Posterior vena cava (tissue), 2 donors: Measurements from ENCODE around the gene PPP2R5C. TPM values are rescaled to one million over a fixed set of nuclear protein-coding genes. Genes with fewer than 3 reads are reported as not detected.

ENCODE experiments used
- DNase-seq: peaks from one replicate; pipeline ENCODE4 v3.0.0-alpha.2; 2020; ENCODE audit warnings: low spot score
- intact Hi-C, 2 donors: fragments of 100-400 bp; cut with DNase I; formaldehyde crosslinking; loops; one replicate each; pipeline versions ENCODE4 v1.14.1 to v1.14.2; 2022 to 2023
- total RNA-seq, 2 donors: library from RNA; stranded (reverse); fragmentation: NEBNext Ultra II Directional; extraction: Animal tissue kit (Norgen Biotek cat#: 25700); gene quantifications; one replicate each; pipeline ENCODE4 v1.2.1, GENCODE V29; 2021
- donor health status: DM: yes; HTN: yes; CAD: no.
- donor health status: DM: yes; HTN: yes; CAD: no.

Gene PPP2R5C
- total RNA-seq, 2 donors from 2014 or later: 132 to 135 TPM

- no peak for DNase-seq
- intact Hi-C loops: no loop called here
Measured at GRCh38 chr14:101849640-101850039, 88.1 kb downstream of the PPP2R5C start.

GRCh38 chr14:101851183-101851582 is 89.7 kb downstream of the PPP2R5C start:
- intact Hi-C loops: no loop called here
- no peak for DNase-seq

GRCh38 chr14:101851736-101852405 is 90.4 kb downstream of the PPP2R5C start:
- DNase-seq: no peak
- intact Hi-C loops: no loop called here

- no peak for DNase-seq
Measured at GRCh38 chr14:101852785-101853184, 91.3 kb downstream of the PPP2R5C start.

GRCh38 chr14:101853455-101854018 is 92.0 kb downstream of the PPP2R5C start:
- intact Hi-C loops: no loop called here
- DNase-seq: no peak

More at GRCh38 chr14:101852785-101853184, 91.3 kb downstream of the PPP2R5C start:
- intact Hi-C loops: no loop called here

GRCh38 chr14:101854366-101854765 is 92.9 kb downstream of the PPP2R5C start:
- intact Hi-C loops: no loop called here
- DNase-seq: no peak

GRCh38 chr14:101855958-101856357 is 94.4 kb downstream of the PPP2R5C start:
- no peak for DNase-seq
- intact Hi-C loops: no loop called here

GRCh38 chr14:101856536-101856935 is 95.0 kb downstream of the PPP2R5C start:
- intact Hi-C loops: no loop called here

GRCh38 chr14:101857226-101857625 is 95.7 kb downstream of the PPP2R5C start:
- no peak for DNase-seq

More at GRCh38 chr14:101856536-101856935, 95.0 kb downstream of the PPP2R5C start:
- no peak for DNase-seq

GRCh38 chr14:101858791-101859537 is 97.5 kb downstream of the PPP2R5C start:
- DNase-seq: no peak
- intact Hi-C loops: no loop called here

More at GRCh38 chr14:101857226-101857625, 95.7 kb downstream of the PPP2R5C start:
- intact Hi-C loops: no loop called here

GRCh38 chr14:101859538-101859902 is 98.0 kb downstream of the PPP2R5C start:
- DNase-seq: no peak
- intact Hi-C loops: no loop called here

GRCh38 chr14:101859958-101860357 is 98.4 kb downstream of the PPP2R5C start:
- DNase-seq: no peak
- intact Hi-C loops: no loop called here

- no peak for DNase-seq
- intact Hi-C loops: no loop called here
Measured at GRCh38 chr14:101861464-101861863, 100.0 kb downstream of the PPP2R5C start.

GRCh38 chr14:101862177-101862576 is 100.7 kb downstream of the PPP2R5C start:
- intact Hi-C loops: no loop called here
- DNase-seq: no peak

GRCh38 chr14:101862711-101863110 is 101.2 kb downstream of the PPP2R5C start:
- intact Hi-C loops: no loop called here
- no peak for DNase-seq

- intact Hi-C loops: no loop called here
- no peak for DNase-seq
Measured at GRCh38 chr14:101865288-101865687, 103.8 kb downstream of the PPP2R5C start.

- peak; percentile 20 for DNase-seq
- intact Hi-C loops: no loop called here
Measured at GRCh38 chr14:101867854-101868253, 106.3 kb downstream of the PPP2R5C start.

GRCh38 chr14:101869217-101869616 is 107.7 kb downstream of the PPP2R5C start:
- DNase-seq: no peak
- intact Hi-C loops: no loop called here

GRCh38 chr14:101870273-101870939 is 108.9 kb downstream of the PPP2R5C start:
- intact Hi-C loops: no loop called here

GRCh38 chr14:101872346-101872745 is 110.8 kb downstream of the PPP2R5C start:
- intact Hi-C loops: no loop called here
- no peak for DNase-seq

More at GRCh38 chr14:101870273-101870939, 108.9 kb downstream of the PPP2R5C start:
- no peak for DNase-seq
